GM23248 (cell line): Measurements from ENCODE around the gene OR10G3. TPM values are rescaled to one million over a fixed set of nuclear protein-coding genes. Genes with fewer than 3 reads are reported as not detected.
"Not testable (repeated sequence)": the region's sequence is repeated elsewhere in the genome, so short reads cannot be mapped to it uniquely, and the experiment has no call there.

Experiments
- DNase-seq: peaks from one replicate; pipeline ENCODE4 v3.0.0-alpha.2; 2015
- H2AFZ ChIP-seq: fragments of 200-600 bp; sonication (generic); 2 replicates; pipeline ENCODE4 v1.6.1; 2016; ENCODE audit warnings: antibody characterized with exemption
- H3F3A ChIP-seq: fragments of 200-600 bp; sonication (generic); 2 replicates; pipeline ENCODE4 v1.6.1; 2016; ENCODE audit warnings: mild to moderate bottlenecking, antibody characterized with exemption, mixed run types; ENCODE audit not compliant: insufficient read depth
- H3K27ac ChIP-seq: fragments of 200-600 bp; sonication (generic); 2 replicates; pipeline ENCODE4 v1.5.1; 2016; ENCODE audit warnings: mild to moderate bottlenecking
- H3K27me3 ChIP-seq: fragments of 200-600 bp; sonication (generic); replicated peaks from 2 replicates; pipeline ENCODE4 v1.6.1; 2016; ENCODE audit warnings: mild to moderate bottlenecking; ENCODE audit not compliant: insufficient read depth
- H3K36me3 ChIP-seq: fragments of 200-600 bp; sonication (generic); 2 replicates; pipeline ENCODE4 v1.6.1; 2016; ENCODE audit warnings: low read depth, mild to moderate bottlenecking
- H3K4me1 ChIP-seq: fragments of 200-600 bp; sonication (generic); 2 replicates; pipeline ENCODE4 v1.6.1; 2016; ENCODE audit warnings: mild to moderate bottlenecking; ENCODE audit not compliant: insufficient read depth
- H3K4me2 ChIP-seq: fragments of 200-600 bp; sonication (generic); one replicate; pipeline ENCODE4 v1.6.1; 2016; ENCODE audit warnings: mild to moderate bottlenecking; ENCODE audit not compliant: unreplicated experiment
- H3K4me3 ChIP-seq: fragments of 200-600 bp; sonication (generic); 2 replicates; pipeline ENCODE4 v1.5.1; 2016; ENCODE audit warnings: mild to moderate bottlenecking
- H3K79me2 ChIP-seq: fragments of 200-600 bp; sonication (generic); 2 replicates; pipeline ENCODE4 v1.6.1; 2016; ENCODE audit warnings: mild to moderate bottlenecking; ENCODE audit not compliant: insufficient read depth
- H3K9ac ChIP-seq: fragments of 200-600 bp; sonication (generic); 2 replicates; pipeline ENCODE4 v1.6.1; 2016; ENCODE audit warnings: mild to moderate bottlenecking
- H3K9me2 ChIP-seq: fragments of 200-600 bp; sonication (generic); 2 replicates; pipeline ENCODE4 v1.6.1; 2016; ENCODE audit warnings: mixed run types, mild to moderate bottlenecking, moderate library complexity; ENCODE audit not compliant: insufficient read depth
- H3K9me3 ChIP-seq: fragments of 200-600 bp; sonication (generic); one replicate; pipeline ENCODE4 v1.6.1; 2017; ENCODE audit warnings: low read depth
- H4K20me1 ChIP-seq: fragments of 200-600 bp; sonication (generic); 2 replicates; pipeline ENCODE4 v1.6.0; 2016; ENCODE audit not compliant: insufficient read depth
- EZH2 ChIP-seq: fragments of 200-600 bp; sonication (generic); IDR thresholded peaks from 2 replicates; pipeline ENCODE4 v1.6.1; 2018; ENCODE audit warnings: antibody characterized with exemption, mild to moderate bottlenecking; ENCODE audit not compliant: insufficient read depth, poor library complexity, severe bottlenecking
- EZH2phosphoT487 ChIP-seq: fragments of 200-600 bp; sonication (generic); IDR thresholded peaks from 2 replicates; pipeline ENCODE4 v1.6.1; 2018; ENCODE audit warnings: antibody characterized with exemption, moderate library complexity, mild to moderate bottlenecking, low read depth; ENCODE audit not compliant: insufficient read depth
- WGBS, 2 experiments: methylation state at CpG; one replicate each; pipeline ENCODE4 v1.1.6; 2015 to 2017; ENCODE audit warnings: low lambda C conversion rate in 2 of 2, low coverage in 1 of 2; ENCODE audit errors: missing lambda C conversion rate in 2 of 2; 5-methylcytosine and 5-hydroxymethylcytosine counted together
- in situ Hi-C: fragments of 300-500 bp; cut with MboI; formaldehyde crosslinking; loops from 2 replicates; pipeline ENCODE4 v1.15.0; 2020
- polyA plus RNA-seq: library from polyadenylated mRNA; unstranded; fragments of >200 nt; fragmentation: Nextera tagmentation; extraction: Ambion mirVana; gene quantifications from 2 replicates; pipeline ENCODE4 v1.2.1, GENCODE V29; 2016
- total RNA-seq: library from RNA; depleted of rRNA; stranded (reverse); fragments of >200 nt; shearing (Covaris generic); gene quantifications from 2 replicates; pipeline ENCODE4 v1.2.3, GENCODE V29; 2014

The OR10G3 gene
- total and polyA plus RNA-seq, 2 experiments from 2014 or later: not detected

- in situ Hi-C loops: no loop called here
- Histone ChIP-seq H3K9ac (no peak overlapping the region), H3F3A (no peaks in the 10 kb centered on the region), H3K27me3 (no peaks in the 10 kb centered on the region), H4K20me1 (no peaks in the 10 kb centered on the region), H3K4me3 (no peak overlapping the region), H3K9me2 (no peaks in the 10 kb centered on the region), H2AFZ (no peak overlapping the region), H3K4me2 (no peak overlapping the region), H3K36me3 (no peaks in the 10 kb centered on the region), H3K79me2 (no peaks in the 10 kb centered on the region), H3K4me1 (no peaks in the 10 kb centered on the region), H3K27ac (no peak overlapping the region), H3K9me3 (no peaks in the 10 kb centered on the region)
- 42 to 47% methylated on average over 6 of the region's 6 CpGs for WGBS, 2 experiments
- no peak for TF ChIP-seq EZH2
- TF ChIP-seq EZH2phosphoT487: no peak
- no peak for DNase-seq
Measured at GRCh38 chr14:21612324-21612723, 32.4 kb upstream of the OR10G3 start.

- H3K4me3 ChIP-seq, H2AFZ ChIP-seq, H3K27ac ChIP-seq, H3K4me2 ChIP-seq, H3K4me1 ChIP-seq, H3K9ac ChIP-seq, H4K20me1 ChIP-seq, H3F3A ChIP-seq, H3K79me2 ChIP-seq, H3K27me3 ChIP-seq, H3K9me3 ChIP-seq, H3K9me2 ChIP-seq, in situ Hi-C loops, DNase-seq, H3K36me3 ChIP-seq: not testable (repeated sequence)
- WGBS, 2 experiments: 39 to 44% methylated on average over 6 to 7 of the region's 8 CpGs
Measured at GRCh38 chr14:21602181-21602580, 22.3 kb upstream of the OR10G3 start.

GRCh38 chr14:21589317-21589716, 9.4 kb upstream of the OR10G3 start:
- Histone ChIP-seq H3K9me3 (no peaks in the 10 kb centered on the region), H3K9ac (no peak overlapping the region), H3K27me3 (no peaks in the 10 kb centered on the region), H3F3A (no peaks in the 10 kb centered on the region), H3K4me1 (no peaks in the 10 kb centered on the region), H3K9me2 (peaks cover 4% of the 10 kb centered on the region; the same call in 1 of the 2 replicates), H2AFZ (no peak overlapping the region), H3K4me2 (no peak overlapping the region), H3K79me2 (no peaks in the 10 kb centered on the region), H3K27ac (no peak overlapping the region), H3K36me3 (no peaks in the 10 kb centered on the region), H4K20me1 (no peaks in the 10 kb centered on the region), H3K4me3 (no peak overlapping the region)
- TF ChIP-seq EZH2phosphoT487 (no peak), EZH2 (no peak)
- in situ Hi-C loops: no loop called here
- WGBS, 2 experiments: 46 to 55% methylated on average over 4 of the region's 4 CpGs
- DNase-seq: no peak

- H3K4me2 ChIP-seq: no peak overlapping the region
- in situ Hi-C loops: no loop called here
Measured at GRCh38 chr14:21575661-21576060, 4.2 kb downstream of the OR10G3 start.

GRCh38 chr14:21572604-21573003, 7.3 kb downstream of the OR10G3 start:
- Histone ChIP-seq H3K27ac (no peak overlapping the region), H3K4me3 (no peak overlapping the region), H4K20me1 (no peaks in the 10 kb centered on the region), H3K36me3 (no peaks in the 10 kb centered on the region), H3K27me3 (peaks cover 12% of the 10 kb centered on the region), H3K9ac (no peak overlapping the region), H3K4me1 (no peaks in the 10 kb centered on the region), H2AFZ (no peak overlapping the region), H3K9me2 (no peaks in the 10 kb centered on the region), H3K79me2 (no peaks in the 10 kb centered on the region), H3F3A (no peaks in the 10 kb centered on the region), H3K9me3 (no peaks in the 10 kb centered on the region), H3K4me2 (no peak overlapping the region)
- DNase-seq: no peak
- in situ Hi-C loops: no loop called here
- no peak for TF ChIP-seq EZH2
- TF ChIP-seq EZH2phosphoT487: no peak

More at GRCh38 chr14:21575661-21576060, 4.2 kb downstream of the OR10G3 start:
- WGBS, 2 experiments: 9 to 12% methylated on average over 6 of the region's 6 CpGs
- DNase-seq: no peak
- H3K27ac ChIP-seq: no peak overlapping the region
- no peaks in the 10 kb centered on the region for H3K36me3 ChIP-seq
- TF ChIP-seq EZH2 (no peak), EZH2phosphoT487 (no peak)
- no peak overlapping the region for H2AFZ ChIP-seq
- H4K20me1 ChIP-seq: no peaks in the 10 kb centered on the region
- H3K4me1 ChIP-seq: no peaks in the 10 kb centered on the region
- no peak overlapping the region for H3K9ac ChIP-seq
- no peaks in the 10 kb centered on the region for H3K9me3 ChIP-seq
- no peaks in the 10 kb centered on the region for H3K79me2 ChIP-seq
- no peak overlapping the region for H3K4me3 ChIP-seq
- no peaks in the 10 kb centered on the region for H3K9me2 ChIP-seq
- peaks cover 14% of the 10 kb centered on the region for H3K27me3 ChIP-seq
- no peaks in the 10 kb centered on the region for H3F3A ChIP-seq
